Activated CD4-positive, CD25-positive, alpha-beta regulatory T cell (primary cell): ENCODE measurements around the gene VWA8.
"Not testable (repeated sequence)": the region's sequence is repeated elsewhere in the genome, so short reads cannot be mapped to it uniquely, and the experiment has no call there.

Source experiments
- DNase-seq, 4 experiments: peaks; one replicate each; lab custom pipeline; 2025; lab: John Stamatoyannopoulos, UW

The VWA8 gene

DNA sequence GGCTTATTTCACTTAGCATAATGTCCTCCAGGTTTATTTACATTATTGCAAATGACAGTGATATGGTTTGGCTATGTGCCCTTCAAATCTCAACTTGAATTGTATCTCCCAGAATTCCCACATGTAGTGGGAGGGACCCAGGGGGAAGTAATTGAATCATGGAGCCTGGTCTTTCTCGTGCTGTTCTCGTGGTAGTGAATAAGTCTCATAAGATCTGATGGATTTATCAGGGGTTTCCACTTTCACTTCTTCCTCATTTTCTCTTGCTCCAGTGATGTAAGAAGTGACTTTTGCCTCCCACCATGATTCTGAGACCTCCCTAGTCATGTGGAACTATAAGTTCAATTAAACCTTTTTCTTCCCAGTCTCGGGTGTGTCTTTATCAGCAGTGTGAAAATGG, 109.6 kb downstream of the VWA8 start:
- no peak for DNase-seq

- DNase-seq = no peak
Observed at GRCh38 chr13:41848435-41849255, 112.3 kb downstream of the VWA8 start.

- no peak for DNase-seq
Observed at GRCh38 chr13:41847216-41847615, 113.7 kb downstream of the VWA8 start.

DNA sequence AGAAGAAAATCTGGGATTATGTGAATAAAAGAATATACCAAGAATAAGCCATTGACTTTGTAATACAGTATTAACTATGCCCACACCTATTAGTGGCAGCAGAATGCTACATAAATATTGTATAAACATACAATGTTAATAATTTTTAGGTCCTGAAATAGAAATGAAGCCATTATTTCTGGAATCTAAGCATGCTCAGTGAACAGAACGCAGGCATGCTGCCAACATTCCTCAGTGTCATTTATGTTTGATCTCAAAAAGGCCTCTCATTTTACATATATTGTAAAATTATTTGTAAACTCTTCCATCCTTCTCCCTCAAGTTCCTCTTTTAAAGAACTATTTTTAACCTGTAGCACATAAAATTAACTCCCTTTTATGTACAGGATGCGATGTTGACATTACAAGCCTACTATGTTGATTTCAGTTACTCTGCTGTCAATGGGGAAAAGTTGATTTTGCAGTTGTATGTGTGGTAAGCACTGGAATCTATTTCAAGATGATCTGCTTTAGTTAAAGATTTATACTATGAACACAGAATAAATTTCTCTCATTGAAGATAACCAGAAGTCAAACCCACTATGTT, 118.8 kb downstream of the VWA8 start:
- no peak for DNase-seq

- DNase-seq = no peak
Observed at GRCh38 chr13:41837629-41838028, 123.3 kb downstream of the VWA8 start.

GRCh38 chr13:41835871-41836270, 125.0 kb downstream of the VWA8 start:
- DNase-seq = no peak

- not testable (repeated sequence) for DNase-seq
Observed at GRCh38 chr13:41834697-41835096, 126.2 kb downstream of the VWA8 start.

GRCh38 chr13:41833831-41834230, 127.1 kb downstream of the VWA8 start:
- DNase-seq = no peak

DNA sequence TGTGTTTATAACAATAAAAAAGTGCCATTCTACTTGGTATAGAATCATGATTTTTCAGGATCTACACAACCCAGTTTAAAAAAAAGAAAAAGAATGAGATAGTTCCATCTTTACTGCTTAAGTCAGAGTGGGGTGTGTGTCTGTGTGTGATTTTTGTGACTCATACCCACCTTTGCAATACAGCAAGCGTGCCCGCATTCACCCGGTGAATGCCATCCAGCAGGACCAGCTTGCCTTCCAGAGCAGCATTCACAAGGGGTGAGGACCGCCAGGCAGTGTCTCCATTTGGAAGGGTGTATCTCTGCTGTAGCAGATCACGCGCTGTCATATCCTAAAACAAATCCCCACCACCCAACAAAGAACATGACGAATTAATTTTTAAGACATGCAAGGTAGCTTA, 127.7 kb downstream of the VWA8 start:
- DNase-seq = no peak

GRCh38 chr13:41827507-41828213, 133.2 kb downstream of the VWA8 start:
- DNase-seq = no peak

DNA sequence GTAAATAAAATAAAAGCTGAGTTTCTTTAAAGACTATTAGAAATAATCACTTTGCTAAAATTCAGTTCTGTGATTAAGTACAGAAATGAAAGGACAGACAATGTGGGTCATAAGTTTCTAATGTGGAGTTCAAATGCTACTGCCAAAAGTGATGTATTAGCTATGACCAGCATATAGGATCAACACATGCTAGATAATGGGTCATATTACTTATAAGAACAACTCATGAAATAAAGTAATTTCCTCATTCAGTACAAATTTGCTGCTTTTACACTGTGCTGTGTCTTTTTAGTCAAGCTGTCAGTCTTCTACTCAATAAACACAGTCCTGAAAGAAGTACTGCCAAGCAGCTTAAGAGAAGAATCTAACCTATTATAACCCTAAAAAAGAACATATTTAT, 135.2 kb downstream of the VWA8 start:
- no peak for DNase-seq

DNA sequence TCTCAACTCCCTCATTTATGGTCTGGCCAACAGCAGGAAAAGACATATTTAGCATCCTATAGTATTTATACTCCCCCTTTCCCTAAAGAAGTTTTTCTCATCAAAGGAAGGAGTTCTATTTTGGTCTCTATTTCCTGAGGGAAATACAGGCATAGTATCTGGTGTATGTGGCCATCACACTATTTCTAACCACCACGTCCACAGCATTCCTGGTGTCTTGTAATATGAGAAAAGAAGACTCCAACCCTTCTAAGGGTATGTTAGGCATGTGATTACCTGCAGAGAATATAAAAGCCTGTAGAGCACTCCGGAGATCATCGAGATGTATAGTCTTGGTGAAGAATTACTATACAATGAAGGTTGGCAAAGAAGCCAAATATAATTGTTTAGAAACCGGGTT, 137.4 kb downstream of the VWA8 start:
- no peak for DNase-seq

DNA sequence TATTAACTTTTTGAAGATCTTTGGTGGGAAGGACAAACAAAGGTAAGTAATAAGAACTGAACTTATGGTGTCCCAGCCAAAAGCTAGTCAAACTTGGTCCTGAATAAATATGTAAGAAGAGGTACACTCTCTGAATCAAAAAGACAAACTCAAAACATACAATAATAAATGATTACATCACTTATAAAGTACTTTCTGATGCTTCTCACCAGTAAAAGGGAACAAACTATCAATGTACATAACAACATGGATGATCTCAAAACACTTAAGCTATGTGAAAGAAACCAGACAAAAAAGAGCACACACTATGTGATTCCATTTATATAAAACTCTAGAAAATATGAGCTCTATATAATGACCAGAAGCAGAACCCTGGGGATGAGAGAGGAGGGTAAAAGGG, 138.3 kb downstream of the VWA8 start:
- DNase-seq = no peak

- DNase-seq = no peak
Observed at GRCh38 chr13:41821238-41821594, 139.7 kb downstream of the VWA8 start.

DNA sequence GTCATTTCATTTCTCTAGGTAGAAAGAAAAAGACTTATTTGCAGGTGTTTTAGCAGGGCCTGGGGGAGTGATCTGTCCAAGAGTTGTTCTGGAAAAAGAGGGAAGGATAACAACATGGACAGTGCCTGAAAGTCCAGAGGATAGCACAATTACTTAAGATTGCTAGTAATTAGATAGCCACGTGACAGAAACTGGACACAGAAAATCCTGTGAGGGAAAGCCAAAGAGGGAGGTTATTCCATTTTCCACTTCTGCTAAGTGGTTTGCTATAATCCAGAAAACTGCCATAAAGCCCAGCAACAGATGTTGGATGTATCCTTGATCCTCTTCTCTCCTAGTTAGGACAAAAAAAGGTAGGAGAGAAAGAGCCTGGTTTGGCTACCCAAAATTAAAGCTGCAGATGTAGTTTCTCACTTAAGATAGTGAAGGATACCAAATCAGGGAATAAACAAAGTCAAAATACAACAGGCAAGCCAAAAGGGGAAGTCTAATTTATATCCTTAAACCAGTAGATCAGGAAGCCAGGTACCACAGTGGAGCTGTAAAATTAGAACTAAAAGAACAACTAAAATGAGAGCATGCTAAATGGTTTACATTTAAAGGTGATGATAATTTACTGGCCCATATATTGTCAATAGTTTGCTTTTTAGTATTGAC, 140.2 kb downstream of the VWA8 start:
- DNase-seq = no peak

DNA sequence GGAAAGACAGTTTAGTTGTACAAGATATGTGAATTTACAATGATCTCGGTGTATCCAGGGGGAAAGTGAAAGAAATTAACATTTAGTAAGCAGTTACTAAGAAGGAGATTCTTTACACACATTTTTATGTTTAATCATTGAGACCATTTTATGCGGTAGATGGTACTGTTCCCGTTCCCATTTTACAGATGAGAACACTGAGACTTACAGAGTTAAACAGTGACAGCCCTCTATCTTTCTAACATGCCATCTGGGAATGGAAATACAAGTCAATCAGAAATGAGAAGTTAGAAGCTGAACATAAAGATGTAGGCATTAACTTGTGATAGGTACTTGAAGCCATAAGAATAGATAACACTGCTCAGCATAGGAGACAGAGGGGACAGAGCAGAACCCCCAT, 144.9 kb downstream of the VWA8 start:
- DNase-seq = no peak

DNA sequence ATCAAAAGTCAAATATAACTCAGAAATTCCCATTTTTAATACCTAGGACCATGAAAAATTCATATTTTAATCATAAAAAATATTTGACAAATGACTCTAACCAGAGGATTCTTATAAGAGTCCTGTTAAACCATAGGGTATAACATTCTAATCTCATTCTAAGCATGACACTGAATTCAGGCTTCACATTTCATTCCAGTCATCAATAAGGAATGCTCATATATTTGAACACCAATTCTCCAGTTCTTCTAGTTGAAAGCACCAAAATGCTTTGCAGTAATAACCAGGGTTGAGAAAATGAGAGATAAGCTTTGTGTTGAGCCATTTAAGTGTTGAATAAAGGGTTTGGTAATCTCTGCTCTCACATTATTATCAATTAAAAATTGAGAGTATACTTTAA, 147.5 kb downstream of the VWA8 start:
- DNase-seq = no peak

DNA sequence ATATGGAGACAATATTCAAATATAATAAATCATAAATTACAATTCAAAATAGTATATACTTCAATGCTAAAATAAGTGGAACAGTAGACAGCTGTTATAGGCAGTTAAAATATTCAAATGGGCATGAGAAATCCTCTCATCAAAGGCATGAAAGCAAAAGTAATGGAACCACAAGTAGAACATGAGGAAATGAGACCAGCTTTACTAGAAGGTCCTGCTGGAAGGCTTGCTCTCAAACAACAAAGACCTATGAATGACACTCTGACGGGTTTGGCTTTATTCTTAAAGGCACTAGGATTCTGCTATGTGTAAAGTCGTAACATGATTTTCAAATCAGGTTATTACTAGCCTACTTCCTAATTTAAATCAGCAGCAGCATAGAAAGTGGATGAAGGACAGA, 148.1 kb downstream of the VWA8 start:
- no peak for DNase-seq

DNA sequence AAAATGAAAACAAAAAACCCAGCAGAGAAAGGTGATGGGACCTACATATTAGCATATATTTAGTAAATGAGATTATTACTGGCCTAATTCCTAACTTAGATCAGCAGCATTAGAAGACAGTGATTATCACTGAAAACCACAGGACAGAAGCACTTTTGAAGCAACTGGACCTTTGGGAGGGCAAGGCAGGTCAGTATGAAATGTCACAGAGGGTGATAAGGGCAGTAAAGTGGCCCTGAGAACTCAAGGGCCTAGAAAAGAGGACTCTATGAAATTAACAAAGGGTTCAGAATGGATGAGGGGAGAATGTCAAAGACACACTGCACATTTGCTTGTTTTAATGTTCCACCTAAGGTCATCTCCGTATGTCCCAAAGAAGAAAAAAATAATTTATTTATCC, 148.7 kb downstream of the VWA8 start:
- no peak for DNase-seq

GRCh38 chr13:41811588-41812021, 149.3 kb downstream of the VWA8 start:
- no peak for DNase-seq

- DNase-seq = no peak
Observed at GRCh38 chr13:41809962-41810361, 150.9 kb downstream of the VWA8 start.

DNA sequence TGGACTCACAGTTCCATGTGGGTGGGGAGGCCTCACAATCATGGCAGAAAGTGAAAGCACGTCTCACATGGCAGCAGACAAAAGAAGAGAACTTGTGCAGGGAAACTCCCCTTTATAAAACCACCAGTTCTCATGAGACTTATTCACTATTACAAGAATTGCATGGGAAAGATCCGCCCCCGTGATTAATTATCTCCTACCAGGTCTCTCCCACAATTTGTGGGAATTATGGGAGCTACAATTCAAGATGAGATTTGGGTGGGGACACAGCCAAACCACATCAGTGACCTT, 157.5 kb downstream of the VWA8 start:
- DNase-seq = not testable (repeated sequence)
